Measurements from ENCODE around the gene POLR2J. TPM values are rescaled to one million over a fixed set of nuclear protein-coding genes. Genes with fewer than 3 reads are reported as not detected.

The POLR2J gene
- 106 to 112 TPM (median 109 TPM) in 5 replicates for total RNA-seq (2022; extraction: Qiagen RNA extraction)

DNA sequence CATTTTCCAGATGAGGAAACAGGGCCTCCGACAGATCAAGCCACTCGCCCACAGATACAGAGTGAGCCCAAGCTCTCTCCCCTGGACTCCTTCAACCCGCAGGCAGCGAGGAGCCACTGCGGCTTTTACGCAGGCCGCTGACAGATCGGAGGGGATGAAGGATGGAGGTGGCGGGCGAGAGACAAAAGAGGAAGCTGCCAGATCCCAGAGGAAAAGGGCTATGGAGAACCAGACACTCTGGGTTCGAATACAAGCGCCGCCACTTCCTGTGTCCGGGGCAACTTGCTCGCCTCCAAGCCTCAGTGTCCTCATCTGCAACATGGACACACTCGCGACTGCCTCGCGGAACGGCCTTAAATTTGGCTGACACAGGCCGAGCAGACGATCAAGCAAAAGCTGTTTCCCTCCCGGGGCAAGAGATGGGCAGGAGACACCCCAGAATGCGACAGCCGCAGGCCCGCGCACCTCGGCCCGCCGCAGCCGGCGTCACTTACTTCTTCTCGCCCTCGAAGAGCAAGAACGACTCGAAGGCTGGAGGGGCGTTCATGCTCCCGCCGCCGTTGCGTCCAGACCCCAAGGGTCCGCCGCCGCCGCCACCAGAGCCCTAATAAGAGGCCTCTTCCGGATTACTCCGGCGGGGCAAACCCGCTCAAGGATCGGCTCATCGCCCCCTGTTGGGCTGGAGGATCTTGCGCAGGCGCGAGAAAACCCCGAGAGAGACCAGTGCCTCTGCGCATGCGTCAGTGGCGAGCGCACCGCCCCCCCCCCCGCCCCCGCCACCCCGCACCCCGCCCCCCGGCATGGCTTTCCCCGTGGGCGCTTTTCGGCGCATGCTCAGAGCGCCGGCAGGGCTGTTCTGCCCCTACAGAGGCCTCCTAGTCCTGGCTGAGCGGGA lies at the start of gene POLR2J:
Gene POLR2J, minus strand, starts transcription at position 609 of the 895 bp plus-strand sequence. Its CDS starts 62 bp downstream, at position 547.

GRCh38 chr7:102517550-102518147 lies 38.9 kb upstream of the POLR2J start, which contains the start of gene RASA4B:
TSS of gene RASA4B (minus strand) at chr7:102517777. CDS start at chr7:102517710, 67 bp downstream.

GRCh38 chr7:102464577-102465280 lies 14.0 kb downstream of the POLR2J start, which contains the start of the genes ALKBH4 and LRWD1:
TSS of gene ALKBH4 (minus strand) at chr7:102464863. CDS start at chr7:102464836, 27 bp downstream.
TSS of gene LRWD1 (plus strand) at chr7:102464984. CDS start at chr7:102465081, 97 bp downstream.

GRCh38 chr7:102433219-102434038 lies 45.3 kb downstream of the POLR2J start, which contains the start of gene ORAI2:
TSS of gene ORAI2 (plus strand) at chr7:102433575. CDS start at chr7:102438957, 5,382 bp downstream.

Other genes starting within 250 kb of the POLR2J start
- 2.6 to 4.2 TPM (median 3.6 TPM) in 5 replicates for gene SH2B2, start 192.1 kb downstream of the POLR2J start, total RNA-seq (2022; extraction: Qiagen RNA extraction)
- gene SPDYE6, start 122.5 kb downstream of the POLR2J start, total RNA-seq (2022; extraction: Qiagen RNA extraction), result not detected in 5 replicates
- gene PRKRIP1, start 82.6 kb downstream of the POLR2J start, total RNA-seq (2022; extraction: Qiagen RNA extraction), result 20.6 to 23.7 TPM (median 23.6 TPM) in 5 replicates
- 25.4 to 43.0 TPM (median 39.0 TPM) in 5 replicates for gene ORAI2, start 45.3 kb downstream of the POLR2J start, total RNA-seq (2022; extraction: Qiagen RNA extraction)
- 8.8 to 12.7 TPM (median 12.3 TPM) in 5 replicates for gene ALKBH4, start 14.1 kb downstream of the POLR2J start, total RNA-seq (2022; extraction: Qiagen RNA extraction)
- 23.4 to 36.6 TPM (median 34.0 TPM) in 5 replicates for gene LRWD1, start 13.9 kb downstream of the POLR2J start, total RNA-seq (2022; extraction: Qiagen RNA extraction)
- gene RASA4B, start 38.9 kb upstream of the POLR2J start, total RNA-seq (2022; extraction: Qiagen RNA extraction), result 1.4 to 1.8 TPM (median 1.6 TPM) in 5 replicates
- 2.1 to 3.8 TPM (median 2.7 TPM) in 5 replicates for gene UPK3BL2, start 64.8 kb upstream of the POLR2J start, total RNA-seq (2022; extraction: Qiagen RNA extraction)
- not detected in 5 replicates for gene SPDYE2, start 72.3 kb upstream of the POLR2J start, total RNA-seq (2022; extraction: Qiagen RNA extraction)
- gene POLR2J3, start 93.7 kb upstream of the POLR2J start, total RNA-seq (2022; extraction: Qiagen RNA extraction), result 16.8 to 37.3 TPM (median 29.9 TPM) in 5 replicates
- gene RASA4, start 137.8 kb upstream of the POLR2J start, total RNA-seq (2022; extraction: Qiagen RNA extraction), result 1.7 to 2.4 TPM (median 2.2 TPM) in 5 replicates
- 7.9 to 14.2 TPM (median 13.0 TPM) in 5 replicates for gene UPK3BL1, start 163.9 kb upstream of the POLR2J start, total RNA-seq (2022; extraction: Qiagen RNA extraction)
- not detected in 5 replicates for gene SPDYE2B, start 171.4 kb upstream of the POLR2J start, total RNA-seq (2022; extraction: Qiagen RNA extraction)
- 0.10 to 0.75 TPM (median 0.52 TPM) in 5 replicates for gene POLR2J2, start 192.7 kb upstream of the POLR2J start, total RNA-seq (2022; extraction: Qiagen RNA extraction)

All from A549 treated with CORT108297 at 1 μM for 4 hours (cell line).